Stimulated activated CD4-positive, alpha-beta T cell treated with anti-CD3 and anti-CD28 coated beads, Interleukin-15, amount 100 ng/mL, for 48 hours (primary cell): ENCODE data around the gene SRA1.
A peak's percentile ranks its signal among the peaks of the same experiment; 100 is the strongest.
"Not testable (repeated sequence)": the region's sequence is repeated elsewhere in the genome, so short reads cannot be mapped to it uniquely, and the experiment has no call there.

Experiments
- DNase-seq, 2 donors: peaks; one replicate each; pipeline ENCODE4 v3.0.0-alpha.2; 2020; ENCODE audit warnings: low read depth in 2 of 2

SRA1 gene

GRCh38 chr5:140557136-140557805 is at the start of gene SRA1:
Gene SRA1 (minus strand): TSS chr5:140557473. CDS start chr5:140557452, 21 bp downstream.
- DNase-seq, result peak; percentile 74 to 85

- DNase-seq, result no peak
Observed at GRCh38 chr5:140607031-140607430, 49.8 kb upstream of the SRA1 start.

- no peak for DNase-seq
Observed at GRCh38 chr5:140605879-140606278, 48.6 kb upstream of the SRA1 start.

GRCh38 chr5:140603734-140604133 is 46.5 kb upstream of the SRA1 start:
- DNase-seq, result no peak

- not testable (repeated sequence) for DNase-seq
Observed at GRCh38 chr5:140603446-140603698, 46.1 kb upstream of the SRA1 start.

GRCh38 chr5:140602147-140602546 is 44.9 kb upstream of the SRA1 start:
- DNase-seq, result no peak

GRCh38 chr5:140600096-140600495 is 42.8 kb upstream of the SRA1 start:
- DNase-seq, result no peak

- DNase-seq, result no peak
Observed at GRCh38 chr5:140598836-140599235, 41.6 kb upstream of the SRA1 start.

- DNase-seq, result no peak
Observed at GRCh38 chr5:140596321-140596741, 39.1 kb upstream of the SRA1 start.

- no peak for DNase-seq
Observed at GRCh38 chr5:140595538-140596300, 38.4 kb upstream of the SRA1 start.

DNA sequence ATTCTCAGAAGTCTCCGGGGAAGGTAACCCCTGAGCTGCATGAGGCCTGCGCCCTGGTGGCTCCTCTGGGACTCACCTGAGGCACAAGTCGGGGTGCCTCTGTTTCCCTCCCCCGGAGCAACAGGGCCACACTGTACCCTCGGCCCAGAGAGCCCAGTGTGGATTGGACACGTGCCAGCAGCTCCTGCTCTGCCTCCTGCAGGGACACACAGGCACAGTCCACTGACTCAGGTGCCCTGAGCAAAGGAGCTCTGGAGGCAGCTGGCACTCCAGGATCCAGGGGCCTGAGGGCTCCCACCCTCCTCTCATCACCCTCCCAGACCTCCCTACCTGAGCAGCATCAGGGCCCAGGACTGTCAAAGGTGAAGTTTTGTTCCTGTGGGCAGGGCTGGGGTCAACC is 36.9 kb upstream of the SRA1 start:
- no peak for DNase-seq

GRCh38 chr5:140593070-140593469 is 35.8 kb upstream of the SRA1 start:
- not testable (repeated sequence) for DNase-seq

- no peak for DNase-seq
Observed at GRCh38 chr5:140591747-140592372, 34.6 kb upstream of the SRA1 start.

DNA sequence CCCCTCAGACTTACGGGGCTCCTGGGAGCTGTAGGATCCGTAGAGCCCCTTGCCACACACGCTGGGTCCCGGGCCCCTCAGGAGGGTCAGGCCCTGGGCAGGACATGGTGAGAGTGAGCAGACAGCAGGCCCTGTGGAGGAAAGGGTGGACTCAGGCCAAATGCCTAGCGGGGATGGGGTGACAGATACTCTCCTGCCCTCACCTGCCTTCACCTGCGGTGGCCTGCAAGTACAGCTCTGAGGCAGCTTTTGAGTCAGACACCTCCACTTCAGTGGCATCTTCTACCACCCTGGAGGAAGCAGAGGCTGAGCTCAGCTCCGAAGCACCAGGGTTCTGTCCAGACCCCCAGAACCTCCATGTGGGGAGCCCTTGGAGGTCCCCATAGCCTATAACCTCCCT is 33.6 kb upstream of the SRA1 start:
- DNase-seq, result no peak

- DNase-seq, result no peak
Observed at GRCh38 chr5:140588311-140589070, 31.2 kb upstream of the SRA1 start.

- DNase-seq, result no peak
Observed at GRCh38 chr5:140587495-140587894, 30.2 kb upstream of the SRA1 start.

DNA sequence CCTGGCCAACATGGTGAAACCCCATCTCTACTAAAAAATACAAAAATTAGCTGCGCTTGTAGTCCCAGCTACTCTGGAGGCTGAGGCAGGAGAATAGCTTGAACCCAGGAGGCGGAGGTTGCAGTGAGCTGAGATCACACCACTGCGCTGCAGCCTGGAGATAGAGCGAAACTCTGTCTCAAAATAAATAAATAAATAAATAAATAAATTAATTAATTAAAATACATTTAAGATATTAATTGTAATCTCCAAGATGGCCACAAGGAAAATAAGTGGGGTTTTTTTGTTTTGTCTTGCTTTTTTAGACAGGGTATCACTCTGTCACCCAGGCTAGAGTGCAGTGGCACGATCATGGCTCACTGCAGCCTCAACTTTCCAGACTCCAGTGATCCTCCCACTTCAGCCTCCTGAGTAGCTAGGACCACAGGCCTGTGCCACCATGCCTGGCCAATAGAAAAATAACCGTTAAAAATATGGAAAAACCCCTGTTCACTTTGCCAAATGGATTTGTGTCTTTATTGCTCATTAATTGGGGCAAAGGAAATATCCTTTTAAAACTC is 22.0 kb upstream of the SRA1 start:
- not testable (repeated sequence) for DNase-seq

DNA sequence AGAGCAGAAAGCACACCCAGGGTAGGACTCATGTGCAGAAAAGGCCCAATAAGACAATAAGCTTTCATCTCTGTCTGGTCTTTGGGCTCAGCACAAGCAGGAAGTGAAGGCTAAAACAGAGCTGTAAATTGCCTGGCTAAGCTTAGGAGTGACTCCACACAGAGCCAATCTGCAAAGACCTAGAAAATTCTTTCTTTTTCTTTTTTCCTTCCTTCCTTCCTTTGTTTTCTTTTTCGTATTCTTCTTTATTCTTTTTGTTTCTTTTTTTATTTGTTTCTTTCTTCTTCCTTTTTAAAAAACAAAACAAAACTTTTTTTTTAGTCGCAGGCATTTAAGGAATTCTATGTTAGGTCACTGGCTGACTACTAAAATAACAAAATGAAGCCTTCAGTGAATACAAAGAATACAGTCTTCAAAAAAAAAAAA is 19.5 kb upstream of the SRA1 start:
- no peak for DNase-seq

- no peak for DNase-seq
Observed at GRCh38 chr5:140575309-140575708, 18.0 kb upstream of the SRA1 start.

GRCh38 chr5:140574165-140574564 is 16.9 kb upstream of the SRA1 start:
- DNase-seq, result no peak

DNA sequence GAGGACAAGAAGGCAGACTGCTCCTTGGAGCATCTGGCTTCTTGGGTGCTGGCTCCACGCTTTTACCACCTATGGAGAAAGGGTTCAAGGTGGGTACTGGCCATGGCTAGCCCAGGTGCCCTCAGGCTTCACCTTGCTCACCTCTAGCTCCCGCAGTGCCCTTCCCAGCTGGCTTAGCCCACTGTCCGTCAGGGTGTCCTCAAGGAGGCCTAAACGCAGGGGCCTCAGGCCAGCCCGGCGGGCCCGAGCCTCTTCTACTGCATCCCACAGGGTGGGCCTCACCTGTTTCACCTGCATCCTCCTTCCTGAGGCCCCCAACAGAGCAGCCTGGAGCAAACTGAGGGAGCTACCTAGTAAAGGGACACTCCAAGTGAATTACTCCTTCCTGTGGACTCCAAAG is 16.4 kb upstream of the SRA1 start:
- no peak for DNase-seq

DNA sequence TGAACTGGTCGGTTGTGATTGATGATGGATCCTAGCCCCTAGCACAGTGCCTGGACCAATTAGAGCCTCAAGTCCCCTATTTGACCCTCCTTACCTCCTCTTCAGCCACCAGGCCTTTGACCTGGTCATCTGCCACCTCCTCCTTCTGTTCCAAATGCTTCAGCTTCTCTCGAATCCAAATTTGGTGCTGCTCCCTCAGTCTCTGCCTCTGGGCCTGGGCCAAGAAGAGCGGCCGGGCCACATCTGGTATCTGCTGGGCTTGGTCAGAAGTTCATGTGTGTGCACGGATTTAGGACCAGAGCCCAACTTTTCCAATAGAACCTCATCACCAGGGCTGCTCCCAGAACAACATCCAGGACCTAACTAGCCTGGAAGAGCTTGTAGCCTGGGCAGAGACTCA is 13.8 kb upstream of the SRA1 start:
- DNase-seq, result no peak
